GM12872 (cell line): ENCODE results near the gene RABIF.

ENCODE experiments used
- CTCF ChIP-seq: IDR thresholded peaks from 3 replicates; pipeline ENCODE4 v1.5.1; 2011; ENCODE audit warnings: low read depth, mild to moderate bottlenecking, low read length, moderate library complexity; ENCODE audit not compliant: insufficient read depth

The RABIF gene

GRCh38 chr1:202852163-202852904 lies 36.6 kb downstream of the RABIF start:
- 0 out of 3 replicates have a peak, but pooled peaks have one; percentile 32 for TF ChIP-seq CTCF

GRCh38 chr1:202850593-202851362 lies 38.2 kb downstream of the RABIF start:
- no peak for TF ChIP-seq CTCF

GRCh38 chr1:202848191-202848542 lies 40.8 kb downstream of the RABIF start:
- no peak for TF ChIP-seq CTCF

- TF ChIP-seq CTCF = no peak
These were observed 44.0 kb downstream of the RABIF start for GRCh38 chr1:202844935-202845334.

GRCh38 chr1:202844259-202844658 lies 44.7 kb downstream of the RABIF start:
- no peak for TF ChIP-seq CTCF

GRCh38 chr1:202843081-202843480 lies 45.9 kb downstream of the RABIF start:
- no peak for TF ChIP-seq CTCF

GRCh38 chr1:202837746-202838262 lies 51.1 kb downstream of the RABIF start:
- TF ChIP-seq CTCF = no peak
